HEK293T (cell line): ENCODE results near the gene NFIA.

Source experiments
- ARNT ChIP-seq: fragments of 450-650 bp; IDR thresholded peaks from 2 replicates; pipeline ENCODE4 v1.6.1; 2017; ENCODE audit warnings: mild to moderate bottlenecking
- FOXK2 ChIP-seq: fragments of 450-650 bp; IDR thresholded peaks from 2 replicates; pipeline ENCODE4 v1.6.1; 2016; ENCODE audit warnings: mild to moderate bottlenecking
- HDGF ChIP-seq: fragments of 450-650 bp; IDR thresholded peaks from 2 replicates; pipeline ENCODE4 v1.6.1; 2017; ENCODE audit warnings: antibody characterized with exemption, borderline replicate concordance
- SP1 ChIP-seq: fragments of 450-650 bp; IDR thresholded peaks from 2 replicates; pipeline ENCODE4 v1.6.1; 2017
- SUZ12 ChIP-seq: fragments of 450-650 bp; IDR thresholded peaks from 2 replicates; pipeline ENCODE4 v1.6.1; 2016; ENCODE audit warnings: mild to moderate bottlenecking
- TARDBP ChIP-seq: fragments of 450-650 bp; IDR thresholded peaks from 2 replicates; pipeline ENCODE4 v1.6.1; 2016

GRCh38 chr1:61259379-61260148 is 177.2 kb downstream of the NFIA start:
- TF ChIP-seq FOXK2 (no peak), SP1 (no peak), SUZ12 (no peak), TARDBP (no peak), ARNT (no peak), HDGF (no peak)
